Ovary (tissue), 9 donors: ENCODE data around the gene PAQR4. TPM values are rescaled to one million over a fixed set of nuclear protein-coding genes. Genes with fewer than 3 reads are reported as not detected.

Experiments
- DNase-seq, 5 donors: peaks; one replicate each; pipeline ENCODE4 v3.0.0-alpha.2; 2019 to 2020
- H3K27ac ChIP-seq, 2 donors: fragments of 200-600 bp; one replicate each; pipeline versions ENCODE4 v1.5.1 to v1.8.0; 2019 to 2022
- H3K27me3 ChIP-seq: fragments of 200-600 bp; one replicate; pipeline ENCODE4 v1.8.0; 2022
- H3K36me3 ChIP-seq: fragments of 200-600 bp; sonication (generic); one replicate; pipeline ENCODE4 v1.5.1; 2019
- H3K4me1 ChIP-seq: one replicate; pipeline ENCODE4 v1.8.1; 2013; ENCODE audit warnings: mild to moderate bottlenecking, moderate library complexity; ENCODE audit not compliant: insufficient read depth
- H3K4me3 ChIP-seq: fragments of 200-600 bp; sonication (generic); one replicate; pipeline ENCODE4 v1.5.1; 2017
- H3K9me3 ChIP-seq, 2 donors: fragments of 200-600 bp in 1 of 2; sonication (generic) in 1 of 2; one replicate each; pipeline versions ENCODE4 v1.5.1 to v1.8.1; 2013 to 2019; ENCODE audit warnings: mild to moderate bottlenecking in 1 of 2, moderate library complexity in 1 of 2
- EP300 ChIP-seq: sonication (generic); formaldehyde crosslinking; IDR thresholded peaks from one replicate; pipeline ENCODE4 v1.6.1; 2017; ENCODE audit warnings: antibody characterized with exemption
- POLR2A ChIP-seq: fragments of 450-650 bp; IDR thresholded peaks from one replicate; pipeline ENCODE4 v1.6.1; 2017; ENCODE audit warnings: antibody characterized with exemption, mild to moderate bottlenecking, moderate library complexity
- WGBS, 3 donors: extraction: QIAGEN DNeasy Blood & Tissue Kit in 1 of 3; methylation state at CpG; one replicate each; pipeline versions ENCODE4 v1.1.5 to v1.1.7; 2013 to 2017; 5-methylcytosine and 5-hydroxymethylcytosine counted together
- intact Hi-C, 4 donors: fragments of 100-400 bp; cut with DNase I; formaldehyde crosslinking; loops; one replicate each; pipeline versions ENCODE4 v1.11.0 to v1.15.1; 2022 to 2023
- polyA plus RNA-seq, 2 donors: library from polyadenylated mRNA; stranded (reverse); fragments of 200-250 nt in 1 of 2; fragments of 350-450 nt in 1 of 2; fragmentation: Illumina TruSeq in 1 of 2; extraction: RNeasy Lipid Tissue Mini Kit (QIAGEN cat#74804) in 1 of 2; gene quantifications; one replicate each; pipeline ENCODE4 v1.2.3, GENCODE V29; 2013 to 2014
- total RNA-seq, 7 donors: library from RNA; depleted of rRNA in 2 of 7; stranded (reverse); fragments of >200 nt in 2 of 7; fragmentation: NEBNext Ultra II Directional in 3 of 7; extraction: Animal tissue kit (Norgen Biotek cat#: 25700) in 3 of 7; gene quantifications; one replicate each; pipeline versions ENCODE4 v1.1.0 to v1.2.4, GENCODE V29; 2016 to 2023
- TF ChIP-seq, protein P1 (sequence below), 3 donors: fragments of 450-650 bp in 2 of 3; fragments of 200-600 bp in 1 of 3; IDR thresholded peaks; one replicate each; pipeline versions ENCODE4 v1.5.1 to v1.8.0; 2016 to 2022; ENCODE audit warnings: antibody characterized with exemption in 3 of 3, mild to moderate bottlenecking in 1 of 3
- donor health status: DM: no; HTN: no; CAD: no; lungs with moderate emphysema.
- donor health status: DM: no; HTN: no; CAD: no.
- donor health status: Bipolar disorder and iron deficiency.
- donor health status: DM: yes; HTN: yes; CAD: no.
- donor health status: DM: no; HTN: no; CAD: no.
- donor health status: DM: yes; HTN: yes; CAD: no.

The PAQR4 gene
- total and polyA plus RNA-seq, 9 donors = 0.30 to 5.7 (median 1.5) TPM

GRCh38 chr16:2986623-2987188 lies 17.6 kb downstream of the PAQR4 start:
- Histone ChIP-seq H3K4me3 (no peak overlapping the region), H3K27ac (no peak overlapping the region), H3K4me1 (peaks cover 2% of the 10 kb centered on the region), H3K9me3 (no peaks in the 10 kb centered on the region), H3K27me3 (no peaks in the 10 kb centered on the region), H3K36me3 (no peaks in the 10 kb centered on the region)
- DNase-seq = no peak
- 70 to 83% (median 71%) methylated on average over 15 to 17 of the region's 17 CpGs for WGBS, 3 donors
- intact Hi-C loops = no loop called here
- TF ChIP-seq EP300 (no peak), POLR2A (no peak)
- TF ChIP-seq, protein P1, sequence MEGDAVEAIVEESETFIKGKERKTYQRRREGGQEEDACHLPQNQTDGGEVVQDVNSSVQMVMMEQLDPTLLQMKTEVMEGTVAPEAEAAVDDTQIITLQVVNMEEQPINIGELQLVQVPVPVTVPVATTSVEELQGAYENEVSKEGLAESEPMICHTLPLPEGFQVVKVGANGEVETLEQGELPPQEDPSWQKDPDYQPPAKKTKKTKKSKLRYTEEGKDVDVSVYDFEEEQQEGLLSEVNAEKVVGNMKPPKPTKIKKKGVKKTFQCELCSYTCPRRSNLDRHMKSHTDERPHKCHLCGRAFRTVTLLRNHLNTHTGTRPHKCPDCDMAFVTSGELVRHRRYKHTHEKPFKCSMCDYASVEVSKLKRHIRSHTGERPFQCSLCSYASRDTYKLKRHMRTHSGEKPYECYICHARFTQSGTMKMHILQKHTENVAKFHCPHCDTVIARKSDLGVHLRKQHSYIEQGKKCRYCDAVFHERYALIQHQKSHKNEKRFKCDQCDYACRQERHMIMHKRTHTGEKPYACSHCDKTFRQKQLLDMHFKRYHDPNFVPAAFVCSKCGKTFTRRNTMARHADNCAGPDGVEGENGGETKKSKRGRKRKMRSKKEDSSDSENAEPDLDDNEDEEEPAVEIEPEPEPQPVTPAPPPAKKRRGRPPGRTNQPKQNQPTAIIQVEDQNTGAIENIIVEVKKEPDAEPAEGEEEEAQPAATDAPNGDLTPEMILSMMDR (IDR thresholded peaks at IDR 0.05) = no peak

DNA sequence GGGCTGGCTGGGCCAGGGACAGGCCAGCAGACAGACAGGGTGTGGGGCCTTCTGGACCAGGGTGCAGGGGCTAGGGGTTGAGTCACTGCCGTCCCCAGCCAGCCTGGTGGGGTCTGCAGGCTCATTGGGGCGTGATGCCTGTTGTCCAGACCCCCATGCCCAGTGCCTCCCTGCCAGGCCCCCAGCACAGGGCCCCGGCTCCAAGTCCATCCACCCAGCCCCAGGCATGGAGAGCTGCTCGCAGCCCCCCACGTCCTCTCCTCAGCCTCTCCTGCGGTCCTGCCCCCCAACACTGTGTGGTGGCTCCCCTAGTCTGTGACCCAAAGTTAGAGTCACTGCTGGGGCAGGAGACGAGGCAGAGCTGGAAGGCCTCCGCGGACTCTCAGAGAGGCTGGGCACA lies 18.1 kb downstream of the PAQR4 start:
- H3K27ac ChIP-seq = no peak overlapping the region
- intact Hi-C loops = no loop called here
- H3K36me3 ChIP-seq = no peaks in the 10 kb centered on the region
- H3K9me3 ChIP-seq = no peaks in the 10 kb centered on the region
- H3K4me1 ChIP-seq = peaks cover 2% of the 10 kb centered on the region
- WGBS, 3 donors = 87 to 88% (median 88%) methylated on average over 9 of the region's 9 CpGs
- no peak for DNase-seq
- no peak for TF ChIP-seq POLR2A
- no peak for TF ChIP-seq EP300
- TF ChIP-seq, protein P1 (IDR thresholded peaks at IDR 0.05) = no peak
- H3K27me3 ChIP-seq = no peaks in the 10 kb centered on the region
- no peak overlapping the region for H3K4me3 ChIP-seq

DNA sequence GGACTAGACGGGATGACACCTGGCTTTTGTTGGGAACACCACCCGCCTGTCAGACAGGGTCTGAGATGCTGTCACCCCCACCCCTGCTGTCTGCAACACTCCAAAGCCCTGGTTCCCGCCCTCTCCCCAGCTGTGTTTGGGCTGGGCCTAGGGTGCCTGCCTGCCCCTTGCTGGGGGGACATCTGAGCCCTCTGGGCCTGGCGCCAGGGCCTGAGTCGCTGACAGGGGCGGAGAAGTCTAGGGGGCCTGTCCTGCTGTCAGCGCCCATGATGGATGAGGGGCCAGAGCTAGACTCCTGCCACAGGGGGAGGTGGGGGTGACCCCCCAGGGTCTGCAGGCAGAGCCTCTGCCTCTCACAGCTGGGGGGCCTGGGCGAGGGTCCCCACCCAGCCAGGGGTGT lies 18.7 kb downstream of the PAQR4 start:
- TF ChIP-seq, protein P1 (IDR thresholded peaks at IDR 0.05) = no peak
- TF ChIP-seq POLR2A = no peak
- TF ChIP-seq EP300 = no peak
- Histone ChIP-seq H3K4me3 (no peak overlapping the region), H3K9me3 (no peaks in the 10 kb centered on the region), H3K27me3 (no peaks in the 10 kb centered on the region), H3K4me1 (peaks cover 2% of the 10 kb centered on the region), H3K27ac (no peak overlapping the region), H3K36me3 (no peaks in the 10 kb centered on the region)
- no peak for DNase-seq
- intact Hi-C loops = no loop called here
- 57 to 72% (median 65%) methylated on average over 6 to 8 of the region's 8 CpGs for WGBS, 3 donors

- DNase-seq = no peak
- 51 to 60% (median 54%) methylated on average over 8 of the region's 8 CpGs for WGBS, 3 donors
- intact Hi-C loops = no loop called here
- Histone ChIP-seq H3K27me3 (no peaks in the 10 kb centered on the region), H3K9me3 (no peaks in the 10 kb centered on the region), H3K4me3 (no peak overlapping the region), H3K4me1 (peaks cover 2% of the 10 kb centered on the region), H3K36me3 (no peaks in the 10 kb centered on the region), H3K27ac (no peak overlapping the region)
- TF ChIP-seq, protein P1 (IDR thresholded peaks at IDR 0.05) = no peak
- TF ChIP-seq POLR2A (no peak), EP300 (no peak)
Measured at GRCh38 chr16:2988590-2989099, 19.5 kb downstream of the PAQR4 start.
